MM.1S (cell line): ENCODE results near the gene GRIK2.

Experiments used
- DNase-seq: peaks from one replicate; pipeline ENCODE4 v3.0.0-alpha.2; 2015
- H2AFZ ChIP-seq: fragments of 300-600 bp; sonication (generic); 2 replicates; pipeline ENCODE4 v1.6.0; 2016; ENCODE audit warnings: antibody characterized with exemption, low read length
- H3F3A ChIP-seq: fragments of 300-600 bp; sonication (generic); 2 replicates; pipeline ENCODE4 v1.6.1; 2016; ENCODE audit warnings: mild to moderate bottlenecking, antibody characterized with exemption, low read length, moderate library complexity, mixed read lengths; ENCODE audit not compliant: insufficient read depth
- H3K27ac ChIP-seq: fragments of 300-600 bp; sonication (generic); 2 replicates; pipeline ENCODE4 v1.5.1; 2016; ENCODE audit warnings: mild to moderate bottlenecking, low read length
- H3K27me3 ChIP-seq: fragments of 300-600 bp; sonication (generic); replicated peaks from 2 replicates; pipeline ENCODE4 v1.6.0; 2016; ENCODE audit warnings: low read length; ENCODE audit not compliant: insufficient read depth
- H3K36me3 ChIP-seq: fragments of 300-600 bp; sonication (generic); replicated peaks from 2 replicates; pipeline ENCODE4 v1.6.1; 2016; ENCODE audit warnings: mild to moderate bottlenecking, low read length, mixed read lengths; ENCODE audit not compliant: insufficient read depth
- H3K4me1 ChIP-seq: fragments of 300-600 bp; sonication (generic); 2 replicates; pipeline ENCODE4 v1.6.1; 2016; ENCODE audit warnings: low read length, mixed read lengths
- H3K4me2 ChIP-seq: fragments of 300-600 bp; sonication (generic); 2 replicates; pipeline ENCODE4 v1.6.0; 2016; ENCODE audit warnings: low read depth, low read length
- H3K4me3 ChIP-seq: fragments of 300-600 bp; sonication (generic); 2 replicates; pipeline ENCODE4 v1.5.1; 2016; ENCODE audit warnings: low read length, mixed read lengths
- H3K79me2 ChIP-seq: fragments of 300-600 bp; sonication (generic); 2 replicates; pipeline ENCODE4 v1.6.1; 2016; ENCODE audit warnings: mixed run types, low read length, mixed read lengths
- H3K9ac ChIP-seq: fragments of 300-600 bp; sonication (generic); 2 replicates; pipeline ENCODE4 v1.6.1; 2016; ENCODE audit warnings: low read length, mixed read lengths
- H3K9me2 ChIP-seq: fragments of 300-600 bp; sonication (generic); replicated peaks from 2 replicates; pipeline ENCODE4 v1.6.1; 2016; ENCODE audit warnings: mild to moderate bottlenecking, low read length, mixed read lengths; ENCODE audit not compliant: insufficient read depth
- H3K9me3 ChIP-seq: fragments of 300-600 bp; sonication (generic); replicated peaks from 2 replicates; pipeline ENCODE4 v1.6.1; 2016; ENCODE audit warnings: mild to moderate bottlenecking, low read length, mixed read lengths; ENCODE audit not compliant: insufficient read depth
- H4K20me1 ChIP-seq: fragments of 300-600 bp; sonication (generic); 2 replicates; pipeline ENCODE4 v1.6.1; 2016; ENCODE audit warnings: mild to moderate bottlenecking, low read length, moderate library complexity, mixed read lengths; ENCODE audit not compliant: insufficient read depth
- EZH2 ChIP-seq: fragments of 300-600 bp; sonication (generic); optimal IDR thresholded peaks from 2 replicates; pipeline ENCODE3; 2017; ENCODE audit warnings: low read depth, mild to moderate bottlenecking, antibody characterized with exemption, low read length, mixed read lengths
- EZH2phosphoT487 ChIP-seq: fragments of 300-600 bp; sonication (generic); IDR thresholded peaks from 2 replicates; pipeline ENCODE4 v1.6.1; 2018; ENCODE audit warnings: antibody characterized with exemption, low read length
- TF ChIP-seq, protein P1 (sequence below): fragments of 300-600 bp; sonication (generic); IDR thresholded peaks from 2 replicates; pipeline ENCODE4 v1.5.1; 2016; ENCODE audit warnings: antibody characterized with exemption, low read length, mixed read lengths

The GRIK2 gene

DNA sequence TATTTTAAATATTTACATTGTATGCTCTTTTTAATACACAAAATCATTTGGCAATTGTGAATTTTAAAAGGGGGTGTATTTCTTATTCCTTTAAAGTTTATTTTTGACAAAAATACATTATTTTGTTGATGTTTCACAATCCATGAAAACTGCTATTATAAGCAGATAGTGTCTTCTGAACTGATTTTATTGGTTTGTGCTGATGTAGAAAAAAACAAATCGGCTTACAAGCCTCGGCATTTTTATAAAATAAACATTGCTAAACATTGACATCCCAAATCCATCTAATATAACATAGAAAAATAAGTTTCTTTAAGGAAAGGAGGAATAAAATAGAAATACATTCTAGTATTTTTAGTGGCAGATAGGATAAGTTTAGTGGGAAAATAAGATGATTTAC, 634.7 kb downstream of the GRIK2 start:
- TF ChIP-seq EZH2 = no peak
- TF ChIP-seq, protein P1, sequence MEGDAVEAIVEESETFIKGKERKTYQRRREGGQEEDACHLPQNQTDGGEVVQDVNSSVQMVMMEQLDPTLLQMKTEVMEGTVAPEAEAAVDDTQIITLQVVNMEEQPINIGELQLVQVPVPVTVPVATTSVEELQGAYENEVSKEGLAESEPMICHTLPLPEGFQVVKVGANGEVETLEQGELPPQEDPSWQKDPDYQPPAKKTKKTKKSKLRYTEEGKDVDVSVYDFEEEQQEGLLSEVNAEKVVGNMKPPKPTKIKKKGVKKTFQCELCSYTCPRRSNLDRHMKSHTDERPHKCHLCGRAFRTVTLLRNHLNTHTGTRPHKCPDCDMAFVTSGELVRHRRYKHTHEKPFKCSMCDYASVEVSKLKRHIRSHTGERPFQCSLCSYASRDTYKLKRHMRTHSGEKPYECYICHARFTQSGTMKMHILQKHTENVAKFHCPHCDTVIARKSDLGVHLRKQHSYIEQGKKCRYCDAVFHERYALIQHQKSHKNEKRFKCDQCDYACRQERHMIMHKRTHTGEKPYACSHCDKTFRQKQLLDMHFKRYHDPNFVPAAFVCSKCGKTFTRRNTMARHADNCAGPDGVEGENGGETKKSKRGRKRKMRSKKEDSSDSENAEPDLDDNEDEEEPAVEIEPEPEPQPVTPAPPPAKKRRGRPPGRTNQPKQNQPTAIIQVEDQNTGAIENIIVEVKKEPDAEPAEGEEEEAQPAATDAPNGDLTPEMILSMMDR = no peak
- TF ChIP-seq EZH2phosphoT487 = no peak
- Histone ChIP-seq H3K4me3 (no peak overlapping the region), H4K20me1 (no peaks in the 10 kb centered on the region), H3K9me3 (no peaks in the 10 kb centered on the region), H3K4me1 (no peaks in the 10 kb centered on the region), H3K9ac (no peak overlapping the region), H3K79me2 (no peaks in the 10 kb centered on the region), H3K27ac (no peak overlapping the region), H3K9me2 (no peaks in the 10 kb centered on the region), H3K4me2 (no peak overlapping the region), H2AFZ (no peak overlapping the region), H3K27me3 (no peaks in the 10 kb centered on the region), H3F3A (no peaks in the 10 kb centered on the region), H3K36me3 (no peaks in the 10 kb centered on the region)
- no peak for DNase-seq

DNA sequence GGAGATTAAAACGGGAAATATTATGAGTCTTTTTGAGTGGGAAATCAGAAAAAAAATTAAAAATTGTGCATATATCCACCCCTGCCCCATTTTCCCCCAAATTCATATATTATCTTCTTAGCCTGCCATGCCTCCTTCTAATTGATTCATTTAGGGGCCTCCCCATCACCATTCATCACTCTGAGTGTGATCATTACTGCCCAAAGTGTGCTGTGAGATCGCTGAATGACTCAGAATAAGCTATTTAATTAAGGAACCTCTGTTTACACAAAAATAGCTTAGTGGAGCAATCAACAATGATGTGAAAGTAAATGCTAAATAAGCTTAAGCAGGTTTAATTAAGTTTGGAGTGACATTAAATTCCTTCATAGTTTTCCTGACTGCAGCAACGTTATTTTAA, 645.5 kb downstream of the GRIK2 start:
- Histone ChIP-seq H3K4me2 (no peak overlapping the region), H3K9ac (no peak overlapping the region), H3K4me1 (no peaks in the 10 kb centered on the region), H3K36me3 (no peaks in the 10 kb centered on the region), H4K20me1 (no peaks in the 10 kb centered on the region), H2AFZ (no peak overlapping the region), H3K27me3 (no peaks in the 10 kb centered on the region), H3F3A (no peaks in the 10 kb centered on the region), H3K4me3 (no peak overlapping the region), H3K9me2 (no peaks in the 10 kb centered on the region), H3K27ac (no peak overlapping the region), H3K9me3 (no peaks in the 10 kb centered on the region), H3K79me2 (no peaks in the 10 kb centered on the region)
- DNase-seq = no peak
- no peak for TF ChIP-seq EZH2phosphoT487
- no peak for TF ChIP-seq EZH2
- TF ChIP-seq, protein P1 = no peak

DNA sequence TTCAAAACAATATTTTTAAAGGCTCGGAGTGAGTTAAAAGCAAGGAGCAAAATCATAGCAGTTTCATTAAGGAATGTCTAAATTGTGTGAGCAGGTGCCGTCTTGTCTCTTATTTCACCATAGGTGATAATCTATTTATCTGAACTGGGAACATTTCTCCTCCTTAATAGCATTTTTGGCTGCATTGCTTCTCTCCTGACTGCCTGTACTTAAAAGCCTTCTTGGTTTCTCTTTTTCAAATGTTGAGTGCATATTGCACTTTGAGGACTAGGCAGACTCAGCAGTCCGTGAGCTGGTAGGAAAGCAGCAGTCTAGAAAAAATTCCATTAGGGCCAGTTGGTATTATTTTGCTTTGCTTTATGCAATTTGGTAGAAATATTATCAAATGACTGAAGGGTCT, 645.9 kb downstream of the GRIK2 start:
- Histone ChIP-seq H3K27ac (no peak overlapping the region), H3K4me1 (no peaks in the 10 kb centered on the region), H3F3A (no peaks in the 10 kb centered on the region), H3K9me3 (no peaks in the 10 kb centered on the region), H3K79me2 (no peaks in the 10 kb centered on the region), H4K20me1 (no peaks in the 10 kb centered on the region), H3K4me3 (no peak overlapping the region), H3K9me2 (no peaks in the 10 kb centered on the region), H3K9ac (no peak overlapping the region), H3K4me2 (no peak overlapping the region), H3K36me3 (no peaks in the 10 kb centered on the region), H3K27me3 (no peaks in the 10 kb centered on the region), H2AFZ (no peak overlapping the region)
- no peak for DNase-seq
- TF ChIP-seq EZH2 = no peak
- TF ChIP-seq, protein P1 = no peak
- TF ChIP-seq EZH2phosphoT487 = no peak

DNA sequence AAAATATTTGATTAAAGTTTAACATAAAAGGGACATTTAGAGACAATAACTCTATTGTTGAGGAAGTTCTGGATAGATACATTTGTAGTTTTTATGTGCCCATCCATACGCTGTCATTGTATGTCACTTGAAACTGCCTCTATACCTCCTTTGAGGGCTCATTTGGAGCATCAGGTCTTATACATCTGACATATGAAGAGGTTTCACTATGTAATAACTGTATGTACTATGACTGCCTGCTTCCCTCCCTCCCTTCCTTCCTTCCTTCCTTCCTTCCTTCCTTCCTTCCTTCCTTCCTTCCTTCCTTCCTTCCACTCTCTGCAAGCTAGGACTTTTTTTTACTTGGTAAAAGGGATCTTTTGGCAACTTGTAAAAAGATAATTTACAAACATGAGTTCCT, 657.5 kb downstream of the GRIK2 start:
- Histone ChIP-seq H3F3A (no peaks in the 10 kb centered on the region), H3K79me2 (no peaks in the 10 kb centered on the region), H3K36me3 (no peaks in the 10 kb centered on the region), H3K4me1 (no peaks in the 10 kb centered on the region), H3K9me2 (no peaks in the 10 kb centered on the region), H3K27ac (no peak overlapping the region), H3K9ac (no peak overlapping the region), H4K20me1 (no peaks in the 10 kb centered on the region), H3K4me3 (no peak overlapping the region), H3K9me3 (no peaks in the 10 kb centered on the region), H2AFZ (no peak overlapping the region), H3K4me2 (no peak overlapping the region), H3K27me3 (no peaks in the 10 kb centered on the region)
- no peak for DNase-seq
- TF ChIP-seq EZH2 (no peak), EZH2phosphoT487 (no peak)
- TF ChIP-seq, protein P1 = no peak
